GM18498 (cell line): ENCODE data around the gene PSMF1.

Experiments
- ATAC-seq: cut with Tn5 transposase; IDR thresholded peaks from one replicate; pipeline ENCODE4 v1.9.1; 2021; ENCODE audit warnings: mild to moderate bottlenecking, moderate library complexity; ENCODE audit not compliant: unreplicated experiment

PSMF1 gene

DNA sequence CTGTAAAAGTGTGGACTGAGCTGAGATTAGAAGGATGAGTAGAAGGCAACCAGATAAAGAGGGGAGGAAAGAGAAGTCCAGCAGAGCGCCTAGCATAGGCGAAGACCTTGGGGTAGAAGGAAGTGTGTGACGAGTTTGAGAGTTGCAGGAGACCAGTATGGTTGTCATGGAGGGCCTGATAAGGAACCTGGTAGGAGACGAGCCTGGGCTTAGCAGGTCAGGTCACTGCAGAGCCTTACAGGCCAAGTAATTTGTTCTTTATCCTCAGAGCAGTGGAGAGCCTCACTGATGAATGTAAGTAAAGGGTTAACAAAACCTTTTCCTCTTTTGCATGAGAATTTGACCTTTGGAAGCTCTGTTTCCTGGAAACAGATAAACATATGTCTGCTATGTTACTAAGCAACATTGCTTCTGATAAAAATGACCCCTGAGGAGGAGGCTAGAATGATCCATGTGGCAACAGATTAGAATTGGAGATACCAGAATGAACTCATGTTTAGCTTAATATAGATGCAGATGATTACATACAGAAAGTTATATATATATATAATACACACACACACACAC lies 69.3 kb downstream of the PSMF1 start:
- no peak for ATAC-seq

DNA sequence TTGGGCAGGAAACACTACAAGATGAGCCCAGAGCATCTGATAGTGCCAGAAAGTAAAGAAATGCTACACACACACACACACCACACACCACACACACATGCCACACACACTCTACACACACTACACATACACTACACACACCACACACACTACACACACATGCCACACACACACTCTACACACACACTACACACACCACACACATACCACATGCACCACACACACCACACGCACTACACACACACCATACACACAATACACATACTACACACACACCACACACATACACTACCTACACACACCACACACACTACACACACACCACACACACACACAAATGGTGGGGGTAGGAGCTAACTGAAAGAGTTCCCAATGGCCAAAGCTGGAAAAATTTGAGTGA lies 69.9 kb downstream of the PSMF1 start:
- ATAC-seq = no peak

DNA sequence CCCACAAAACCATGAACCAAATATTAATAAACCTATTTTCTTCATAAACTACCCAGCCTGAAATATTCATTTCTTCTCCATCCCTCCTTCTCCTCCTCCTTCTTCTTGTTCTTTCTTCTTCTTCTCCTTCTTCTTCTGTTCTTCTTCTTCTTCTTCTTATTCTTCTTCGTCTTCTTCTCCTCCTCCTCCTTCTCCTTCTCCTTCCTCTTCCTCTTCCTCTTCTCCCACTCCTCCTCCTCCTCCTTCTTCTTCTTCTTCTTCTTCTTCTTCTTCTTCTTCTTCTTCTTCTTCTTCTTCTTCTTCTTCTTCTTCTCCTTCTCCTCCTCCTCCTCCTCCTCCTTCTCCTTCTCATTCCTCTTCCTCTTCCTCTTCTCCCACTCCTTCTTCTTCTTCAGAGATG lies 71.4 kb downstream of the PSMF1 start:
- no peak for ATAC-seq

DNA sequence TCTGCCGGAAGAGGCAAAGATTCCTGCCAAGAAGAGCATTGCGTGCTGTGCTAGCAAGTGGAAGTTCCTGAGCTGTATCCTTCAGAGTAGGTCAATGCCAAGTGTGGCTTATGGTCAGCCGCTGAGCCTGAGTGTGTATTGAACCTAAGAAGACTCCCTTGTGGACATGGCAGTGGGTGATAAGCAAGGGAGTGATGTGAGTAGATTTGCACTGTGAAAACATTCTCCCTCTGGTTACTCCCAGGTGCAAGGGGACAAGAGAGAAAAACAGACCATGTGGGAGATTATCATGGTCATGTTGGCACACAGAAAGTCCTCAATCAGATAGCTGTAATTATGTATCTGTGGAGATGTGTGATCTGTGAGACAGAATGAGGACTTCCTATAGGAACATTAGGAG lies 72.4 kb downstream of the PSMF1 start:
- no peak for ATAC-seq

DNA sequence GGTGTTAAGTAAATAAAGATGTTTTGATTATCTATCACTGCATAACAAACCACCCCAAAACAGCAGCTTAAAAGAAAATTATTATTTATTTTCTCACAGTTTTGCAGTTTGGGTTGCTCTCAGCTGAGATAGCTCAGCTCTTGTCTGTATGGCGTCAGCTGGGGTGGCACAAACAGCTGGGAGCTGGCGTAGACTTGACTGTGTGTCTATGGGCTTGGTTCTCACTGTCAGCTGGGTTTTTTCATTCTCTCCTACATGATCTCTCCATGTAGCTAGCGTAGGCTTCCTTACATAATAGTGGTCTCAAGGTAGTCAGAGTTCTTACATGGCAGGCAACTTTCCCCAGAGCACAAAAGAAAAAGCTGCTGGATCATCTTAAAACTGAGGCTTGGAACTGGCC lies 72.9 kb downstream of the PSMF1 start:
- no peak for ATAC-seq

DNA sequence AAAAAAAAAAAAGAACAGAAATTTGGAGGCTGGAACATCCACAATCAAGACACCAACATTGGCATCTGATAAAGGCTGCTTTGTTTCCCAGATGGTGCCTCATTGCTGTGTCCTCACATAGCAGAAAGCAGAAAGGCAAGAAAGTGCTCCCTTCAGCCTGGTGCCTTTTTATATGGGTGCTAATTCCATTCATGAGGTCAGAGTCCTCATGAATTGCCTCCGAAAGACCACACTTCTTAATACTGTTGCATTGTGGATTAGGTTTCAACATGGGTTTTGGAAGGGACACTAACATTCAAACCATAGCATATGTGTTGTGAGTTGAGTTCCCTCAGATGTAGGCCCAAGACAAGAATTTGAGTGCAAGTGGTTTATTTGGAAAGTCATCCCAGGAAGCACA lies 76.8 kb downstream of the PSMF1 start:
- ATAC-seq = no peak

DNA sequence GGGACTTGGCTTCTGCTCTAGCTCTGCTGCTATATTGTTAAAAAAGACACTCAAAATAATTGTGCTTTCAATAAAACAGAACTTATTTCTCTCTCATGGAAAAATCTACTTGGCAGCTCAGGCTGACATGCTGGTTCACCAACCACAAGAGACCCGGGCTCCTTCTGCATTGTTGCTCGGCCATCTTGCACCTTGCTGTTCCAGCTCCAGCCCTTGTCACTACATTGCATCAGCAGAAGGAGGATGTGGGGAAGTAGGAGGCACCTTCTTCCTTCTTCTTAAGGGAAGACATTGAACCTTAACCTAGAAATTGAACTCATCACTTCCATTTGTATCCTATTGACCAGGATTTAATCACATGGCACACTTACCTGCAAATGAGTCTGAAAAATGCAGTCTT lies 78.2 kb downstream of the PSMF1 start:
- ATAC-seq = no peak

DNA sequence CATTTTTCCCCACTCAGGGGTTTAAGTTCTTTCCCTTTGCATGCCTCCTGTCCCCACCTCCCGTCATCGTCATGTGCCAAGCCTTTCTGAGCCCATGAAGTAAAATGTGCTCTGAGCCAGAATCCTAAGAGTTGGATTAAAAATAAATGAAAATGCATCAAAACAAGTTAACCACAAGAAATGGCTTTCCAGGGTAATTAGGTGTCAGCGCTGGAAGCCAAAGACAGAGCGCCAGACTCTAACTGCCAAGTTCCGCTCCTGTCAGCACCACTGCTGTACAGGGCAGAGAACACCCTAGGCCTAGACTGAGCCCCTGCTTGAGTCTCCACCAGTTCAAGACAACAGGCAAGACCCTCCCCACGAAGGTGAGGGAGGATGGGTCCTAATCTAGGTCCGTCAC lies 79.4 kb downstream of the PSMF1 start:
- no peak for ATAC-seq

DNA sequence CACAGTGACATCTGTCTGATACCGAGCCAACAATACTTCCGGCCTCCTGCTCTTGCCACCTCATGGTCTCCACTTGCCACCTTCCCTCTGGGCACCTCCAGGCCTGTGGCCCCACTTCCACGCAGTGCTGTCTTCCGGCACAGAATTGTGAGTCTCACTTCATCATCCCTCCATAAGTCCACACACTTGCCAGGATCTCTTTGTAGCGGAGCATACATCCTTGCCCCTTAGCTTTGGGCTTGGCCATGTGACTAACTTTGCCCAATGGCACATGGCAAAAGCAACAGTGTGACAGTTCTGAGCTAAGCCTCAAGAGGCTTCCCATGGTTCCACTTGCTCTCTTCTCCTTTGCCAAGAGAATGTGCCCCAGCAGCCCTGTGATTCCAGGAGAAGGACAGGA lies 80.3 kb downstream of the PSMF1 start:
- ATAC-seq = no peak

DNA sequence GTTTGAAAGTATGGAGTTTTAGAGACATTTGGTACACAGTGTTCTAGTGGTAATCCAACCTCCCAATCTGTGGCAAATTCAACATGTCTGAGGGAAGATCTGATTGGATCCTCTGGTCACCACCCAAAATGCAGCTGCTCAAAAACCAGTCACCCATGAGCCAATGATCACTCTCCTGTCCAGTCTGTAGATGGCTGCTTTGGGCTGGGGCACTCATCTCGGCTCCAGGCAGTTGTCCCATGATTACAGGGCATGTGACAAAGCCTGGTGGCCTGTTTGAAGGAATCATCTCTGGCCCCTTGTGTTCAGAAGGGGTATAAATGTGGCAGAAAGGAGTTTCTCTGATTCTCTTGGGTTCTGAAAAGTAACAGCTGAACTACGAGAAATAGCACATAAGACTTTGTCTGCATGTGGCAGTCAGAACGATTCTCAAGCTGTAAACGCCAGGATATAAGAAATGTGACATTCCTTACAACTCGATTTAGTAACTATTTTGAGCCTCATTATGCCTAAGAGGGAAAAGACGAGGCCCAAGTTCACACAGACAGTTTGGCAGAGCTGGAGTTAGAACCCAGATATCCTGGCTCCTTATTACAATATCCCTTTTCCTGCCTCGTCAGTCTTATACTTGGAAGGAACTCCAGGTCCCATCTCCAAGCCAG lies 80.9 kb downstream of the PSMF1 start:
- ATAC-seq = no peak

DNA sequence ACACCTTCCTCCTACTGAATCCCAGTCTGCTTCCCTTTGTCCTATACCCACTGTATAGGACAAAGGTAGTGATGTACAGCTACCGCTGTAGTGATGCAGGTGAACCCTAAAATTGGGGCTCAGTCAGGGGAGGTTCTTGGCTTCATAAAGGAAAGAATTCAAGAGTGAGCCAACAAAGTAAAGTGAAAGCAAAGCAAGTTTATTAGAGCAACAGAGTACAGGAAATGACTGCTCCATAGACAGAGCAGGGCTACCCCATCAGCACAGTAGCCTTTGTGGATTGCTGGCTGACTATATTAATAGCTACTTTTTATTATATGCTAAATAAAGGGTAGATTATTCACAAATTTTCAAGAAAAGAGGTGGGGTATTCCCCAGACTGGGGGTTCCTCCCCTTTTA lies 81.6 kb downstream of the PSMF1 start:
- ATAC-seq = no peak

DNA sequence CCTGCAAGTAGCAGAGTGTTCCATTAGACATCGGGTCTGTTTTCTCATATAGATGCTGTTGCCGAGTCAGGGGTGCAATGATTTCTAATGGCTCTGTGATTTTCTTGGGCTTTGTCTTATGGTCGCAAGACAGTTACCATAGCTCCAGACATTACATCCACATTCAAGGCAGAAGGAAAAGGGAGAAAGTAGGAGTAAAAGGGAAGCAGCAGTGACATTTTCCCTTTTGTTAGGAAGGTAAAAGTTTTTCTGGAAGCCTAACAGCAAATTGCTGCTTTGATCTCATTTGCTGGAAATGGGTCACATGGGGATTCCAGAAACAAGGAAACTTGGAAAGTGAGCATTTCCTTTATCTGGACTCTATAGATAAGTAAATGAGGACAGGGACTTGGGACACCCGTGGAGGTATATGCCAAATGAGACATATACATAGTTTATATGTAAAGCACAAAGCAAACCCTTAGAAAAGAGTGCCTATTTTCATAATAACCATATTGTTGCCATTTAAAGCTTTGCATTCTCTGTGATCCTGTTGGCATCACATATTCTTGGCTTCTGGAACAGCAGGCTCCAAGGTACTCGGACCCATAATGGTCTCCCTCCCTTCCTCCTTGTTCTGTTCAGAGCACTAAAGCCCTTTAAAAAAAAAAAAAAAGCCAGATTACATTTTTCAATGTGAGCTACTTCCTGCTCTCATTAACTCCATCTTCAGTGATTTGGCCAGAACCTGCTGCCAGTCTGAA lies 84.5 kb downstream of the PSMF1 start, which contains the start of gene C20orf202:
Gene C20orf202 (plus strand): TSS at position 693 of the 743 bp plus-strand sequence. CDS start 132 bp downstream, outside the sequence.
- ATAC-seq = no peak

DNA sequence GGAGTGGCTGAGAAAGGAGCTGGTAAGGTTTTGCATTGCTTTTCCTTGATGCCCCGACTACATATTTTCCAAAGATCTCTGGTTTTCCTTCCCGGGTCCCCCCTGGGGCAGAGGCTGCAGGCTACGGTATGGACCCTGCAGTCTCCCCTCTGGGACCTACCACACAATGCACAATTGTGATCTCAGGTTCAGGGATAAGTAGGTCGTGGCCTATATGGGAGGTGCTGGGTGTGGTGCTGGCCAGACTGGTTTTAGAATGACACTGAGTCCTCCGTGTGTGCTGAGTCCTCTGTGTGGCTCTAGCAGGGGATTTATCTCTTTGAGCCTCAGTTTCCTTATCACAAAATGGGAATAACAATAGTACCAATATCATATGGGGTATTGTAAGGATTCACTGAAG lies 85.2 kb downstream of the PSMF1 start:
- ATAC-seq = no peak

DNA sequence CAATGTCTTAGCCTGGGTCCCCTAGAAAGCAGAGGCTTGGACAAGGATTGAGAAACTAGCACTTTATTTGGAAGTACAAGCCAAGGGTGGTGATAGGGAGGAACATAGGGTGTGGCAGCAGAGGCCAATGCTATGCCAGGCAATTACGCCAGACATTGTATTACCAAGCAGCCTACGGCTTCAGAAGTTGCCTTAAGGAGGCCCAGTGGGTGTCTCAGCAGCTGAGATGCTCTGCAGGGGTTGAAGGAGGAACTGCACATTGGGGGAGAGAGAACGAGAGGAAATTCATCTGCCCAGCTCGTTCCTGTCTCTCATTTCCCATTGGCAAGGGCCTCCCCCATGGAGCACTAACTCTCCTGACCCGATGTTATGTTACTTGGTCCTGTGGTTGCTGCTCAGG lies 85.7 kb downstream of the PSMF1 start:
- no peak for ATAC-seq

DNA sequence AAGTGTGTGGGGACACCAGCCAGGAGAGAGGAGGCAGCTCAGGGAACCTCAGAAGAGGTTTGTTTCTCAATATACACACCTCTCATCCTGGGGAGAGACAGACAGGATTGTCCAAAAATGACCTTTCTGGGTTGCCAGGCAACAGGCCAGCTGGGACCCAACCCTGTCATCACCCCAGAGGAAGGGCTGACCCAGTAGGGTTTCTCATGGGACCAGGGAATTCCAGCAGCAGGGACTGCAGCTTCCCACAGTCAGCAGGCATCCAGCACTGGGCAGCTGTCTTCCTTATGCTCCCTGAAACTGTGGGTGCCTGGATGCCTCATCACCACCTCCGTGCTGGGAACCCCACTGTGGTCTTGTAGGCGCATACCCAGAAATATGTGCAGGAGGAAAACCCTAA lies 86.2 kb downstream of the PSMF1 start:
- no peak for ATAC-seq

DNA sequence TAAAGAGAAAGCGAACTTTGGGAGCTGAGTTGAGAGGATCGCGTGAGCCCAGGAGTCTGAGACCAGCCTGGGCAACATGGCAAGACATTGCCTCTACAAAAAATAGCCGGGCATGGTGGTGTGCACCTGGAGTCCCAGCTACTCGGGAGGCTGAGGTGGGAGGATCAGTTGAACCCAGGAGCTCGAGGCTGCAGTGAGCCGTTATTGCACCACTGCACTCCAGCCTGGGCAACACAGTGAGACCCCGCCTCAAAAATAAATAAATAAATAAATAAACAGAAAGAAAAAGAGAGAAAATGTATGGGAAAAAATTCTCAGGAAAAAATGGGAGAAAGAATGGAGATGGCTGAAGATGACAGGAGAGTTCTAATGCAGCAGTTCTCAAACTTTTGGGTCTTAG lies 87.4 kb downstream of the PSMF1 start:
- no peak for ATAC-seq

DNA sequence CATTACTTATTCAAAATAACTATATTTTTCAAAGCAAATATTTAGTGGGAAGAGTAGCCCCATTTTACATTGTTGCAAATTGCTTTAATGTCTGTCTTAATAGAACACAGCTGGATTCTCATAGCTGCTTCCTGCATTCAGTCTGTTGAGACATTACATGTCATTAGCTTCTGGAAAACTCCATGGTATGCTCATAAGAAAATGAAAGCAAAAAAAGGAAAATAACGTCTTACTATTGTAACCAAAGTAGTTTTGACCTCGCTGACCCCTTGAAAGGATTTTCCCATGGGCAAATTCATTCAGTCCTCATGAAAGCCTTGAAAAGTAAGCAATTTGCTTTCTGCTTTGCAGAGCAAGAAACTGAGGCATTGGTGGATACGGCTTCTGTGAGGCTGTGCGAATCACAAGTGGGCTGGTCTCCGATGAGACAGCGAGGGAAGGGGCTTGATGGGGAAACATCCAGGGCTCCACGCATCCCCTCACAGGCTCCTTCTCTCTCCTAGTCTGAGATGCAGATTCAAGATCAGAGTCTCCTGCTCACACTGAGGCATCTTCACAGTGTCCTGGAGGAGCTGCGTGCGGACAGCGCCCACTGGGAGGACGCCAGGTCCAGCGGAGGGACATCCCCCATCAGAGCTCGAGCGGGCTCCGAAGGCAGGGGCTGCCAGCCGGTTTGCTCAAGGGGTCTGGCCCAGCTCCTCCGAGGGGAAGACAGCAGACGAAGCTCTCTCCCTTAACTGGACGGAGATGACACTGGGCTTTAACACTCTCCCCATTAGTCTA lies 88.2 kb downstream of the PSMF1 start:
- ATAC-seq = no peak

DNA sequence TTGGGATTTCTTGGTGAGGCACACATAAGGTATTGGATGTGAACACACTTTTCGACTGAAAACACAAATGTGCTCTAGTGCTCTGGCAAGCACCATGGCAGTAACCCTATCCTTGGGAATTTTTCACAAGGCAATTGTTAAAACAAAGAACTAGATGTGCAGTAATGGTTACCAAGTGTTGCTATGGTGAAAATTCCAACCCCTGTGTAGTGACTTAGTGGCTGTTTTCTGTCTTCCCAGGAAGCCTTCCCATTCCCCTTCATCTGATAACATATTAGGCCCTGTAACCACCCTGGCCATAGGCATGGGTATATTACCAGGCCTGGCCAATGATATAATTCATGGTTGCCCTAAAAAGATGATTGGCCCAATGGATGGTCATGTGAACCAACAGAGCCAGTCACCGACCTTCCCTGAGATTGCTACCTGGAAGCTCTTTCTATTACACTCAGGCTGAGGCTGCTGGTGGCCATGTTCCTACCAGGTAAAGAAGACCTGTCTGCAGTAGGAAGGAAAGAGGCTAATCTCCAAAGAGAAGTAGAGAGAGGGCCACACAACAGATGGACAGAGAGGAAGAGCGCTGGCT lies 89.0 kb downstream of the PSMF1 start:
- no peak for ATAC-seq

DNA sequence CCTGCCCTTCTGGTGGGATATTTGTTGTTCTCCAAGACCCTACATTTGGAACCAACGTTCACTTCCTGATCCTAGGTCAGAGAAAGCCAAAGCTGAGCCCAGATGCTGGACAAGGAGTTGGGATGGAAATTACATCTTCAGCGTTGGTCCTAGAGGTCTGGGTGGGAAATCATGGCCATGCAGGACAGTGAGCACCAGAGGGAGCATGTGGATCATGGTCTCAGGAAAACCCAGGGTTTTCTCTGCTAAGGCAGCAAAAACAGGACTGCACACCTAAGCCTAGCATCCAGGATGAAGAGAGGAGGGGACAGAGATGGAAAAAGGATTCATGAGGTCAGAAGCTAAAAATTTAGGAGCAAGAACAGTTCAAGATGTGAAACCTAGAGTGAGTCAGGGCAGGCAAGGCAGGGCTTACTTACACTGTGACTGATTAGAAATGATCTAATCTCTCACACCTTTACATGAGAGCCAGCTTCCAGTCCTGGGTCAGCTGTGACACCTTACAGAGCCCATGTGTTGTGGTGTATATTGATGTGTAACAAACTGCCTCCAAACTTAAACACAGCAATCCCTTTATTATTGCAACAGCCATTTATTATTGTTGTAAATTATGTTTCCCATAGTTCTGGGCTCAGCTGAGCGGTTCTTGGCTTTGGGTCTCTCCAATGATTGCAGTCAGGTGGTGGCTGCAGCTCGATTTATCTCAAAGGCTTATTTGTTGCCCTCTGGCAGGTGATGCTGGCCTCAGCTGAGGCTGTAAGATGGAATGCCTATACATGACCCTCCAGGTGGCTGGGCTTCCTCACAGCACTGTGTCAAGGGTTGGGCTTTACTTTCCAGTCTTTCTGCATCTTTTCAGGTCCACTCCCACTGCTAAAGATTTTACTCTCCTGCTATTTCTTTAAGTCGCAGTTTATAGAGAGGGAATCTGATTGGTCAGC lies 91.3 kb downstream of the PSMF1 start:
- ATAC-seq = no peak

DNA sequence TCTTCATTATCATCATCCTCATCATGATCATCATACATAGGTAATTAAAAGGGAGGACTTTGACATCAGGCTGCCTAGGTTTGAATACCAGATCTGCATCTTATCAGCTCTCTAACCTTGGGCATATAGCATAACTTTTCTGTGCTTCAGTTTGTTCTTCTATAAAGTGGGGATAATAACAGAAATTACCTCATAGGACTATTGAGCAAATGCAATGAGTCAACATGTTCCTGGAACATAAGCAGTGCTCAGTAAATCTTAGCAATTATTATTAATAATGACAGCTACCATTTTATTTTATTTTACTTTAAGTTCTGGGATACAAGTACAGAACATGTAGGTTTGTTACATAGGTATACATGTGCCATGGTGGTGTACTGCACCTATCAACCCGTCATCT lies 92.1 kb downstream of the PSMF1 start:
- no peak for ATAC-seq
